Pancreas (tissue), 10 donors: ENCODE measurements around the gene UBA52. TPM values are rescaled to one million over a fixed set of nuclear protein-coding genes. Genes with fewer than 3 reads are reported as not detected.

Experiments
- ATAC-seq, 4 donors: fragments of 200-7000 bp; cut with Tn5 transposase; one replicate each; pipeline versions ENCODE4 v1.8.0 to v1.9.1; 2020; ENCODE audit warnings: mild to moderate bottlenecking in 4 of 4, moderate library complexity in 4 of 4
- DNase-seq, 6 donors: peaks; one replicate each; pipeline ENCODE4 v3.0.0-alpha.2; 2020
- FAIRE-seq: peaks from 2 replicates; lab custom pipeline; 2012; peaks lifted over from hg19 to GRCh38; lab: Jason Lieb, UNC
- H3K27ac ChIP-seq, 4 donors: fragments of 200-600 bp; sonication (generic); 1 replicate in 3 of 4; 2 replicates in 1 of 4; pipeline versions ENCODE4 v1.5.0 to v1.8.0; 2020
- H3K27me3 ChIP-seq, 4 donors: fragments of 200-600 bp; one replicate each; pipeline ENCODE4 v1.8.0; 2021
- H3K36me3 ChIP-seq, 3 donors: fragments of 200-600 bp; sonication (generic) in 1 of 3; one replicate each; pipeline versions ENCODE4 v1.5.0 to v1.8.0; 2020 to 2021
- H3K4me1 ChIP-seq, 3 donors: fragments of 200-600 bp; one replicate each; pipeline ENCODE4 v1.8.0; 2021
- H3K4me3 ChIP-seq, 4 donors: fragments of 200-600 bp; sonication (generic) in 2 of 4; one replicate each; pipeline versions ENCODE4 v1.5.0 to v1.8.0; 2020 to 2021
- H3K9me3 ChIP-seq, 4 donors: fragments of 200-600 bp; one replicate each; pipeline ENCODE4 v1.8.0; 2021
- WGBS, 2 donors: extraction: QIAGEN DNeasy Blood & Tissue Kit; methylation state at CpG; one replicate each; pipeline ENCODE4 v1.1.7; 2013; 5-methylcytosine and 5-hydroxymethylcytosine counted together
- intact Hi-C, 3 donors: fragments of 100-400 bp; cut with DNase I; formaldehyde crosslinking; loops; one replicate each; pipeline versions ENCODE4 v1.11.1 to v1.14.2; 2022
- polyA plus RNA-seq, 2 donors: library from polyadenylated mRNA; stranded (reverse); fragments of 200-250 nt; gene quantifications; one replicate each; pipeline ENCODE4 v1.2.3, GENCODE V29; 2013
- total RNA-seq, 6 donors: library from RNA; stranded (reverse); fragmentation: NEBNext Ultra II Directional in 4 of 6; extraction: Animal tissue kit (Norgen Biotek cat#: 25700) in 4 of 6; gene quantifications; one replicate each; pipeline versions ENCODE4 v1.2.1 to v1.2.4, GENCODE V29; 2021 to 2023
- TF ChIP-seq, protein P1 (sequence below), 4 donors: fragments of 200-600 bp; sonication (generic) in 3 of 4; IDR thresholded peaks; one replicate each; pipeline versions ENCODE4 v1.5.0 to v1.8.0; 2021; ENCODE audit warnings: antibody characterized with exemption in 4 of 4
- donor health status: healthy with polysubstance abuse.
- donor health status: DM: no; HTN: no; CAD: no; lungs with moderate emphysema.
- donor health status: DM: no; HTN: no; CAD: no.
- donor health status: control.
- donor health status: control.
- donor health status: Bipolar disorder and iron deficiency.
- donor health status: DM: yes; HTN: yes; CAD: no.
- donor health status: DM: no; HTN: no; CAD: no.
- donor health status: DM: no; HTN: no; CAD: no.
- donor health status: DM: yes; HTN: yes; CAD: no.

Gene UBA52
- total and polyA plus RNA-seq, 8 donors: 402 to 838 (median 674) TPM

DNA sequence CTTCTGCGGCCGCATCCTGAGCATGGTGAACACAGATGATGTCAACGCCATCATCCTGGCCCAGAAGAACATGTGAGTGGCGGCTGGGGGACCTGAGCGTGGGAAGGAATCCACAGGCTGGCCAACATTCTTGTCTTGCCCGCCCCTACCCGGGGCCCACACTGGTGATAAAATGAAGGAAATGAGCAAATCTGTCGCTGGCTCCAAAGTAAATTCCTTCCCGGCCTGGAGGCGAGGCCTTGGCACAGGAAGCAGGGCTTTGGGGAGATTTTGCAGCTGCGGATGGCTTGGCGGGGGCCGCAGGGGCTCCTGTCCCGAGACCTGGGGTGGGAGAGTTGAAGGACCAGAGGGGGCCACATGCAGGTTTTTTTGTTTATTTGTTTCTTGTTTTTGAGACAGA, 9.6 kb upstream of the UBA52 start:
- no peak for FAIRE-seq
- WGBS, 2 donors: 78 to 88% methylated on average over 14 of the region's 14 CpGs
- no peak for DNase-seq

GRCh38 chr19:18566953-18567352, 4.7 kb upstream of the UBA52 start:
- Histone ChIP-seq H3K36me3 (peaks cover 0 to 54% (median 19%) of the 10 kb centered on the region in 3 donors), H3K4me3 (no peak overlapping the region), H3K27ac (no peak overlapping the region), H3K9me3 (no peaks in the 10 kb centered on the region), H3K27me3 (no peaks in the 10 kb centered on the region), H3K4me1 (no peaks in the 10 kb centered on the region)
- 90 to 93% methylated on average over 8 of the region's 8 CpGs for WGBS, 2 donors
- TF ChIP-seq, protein P1, sequence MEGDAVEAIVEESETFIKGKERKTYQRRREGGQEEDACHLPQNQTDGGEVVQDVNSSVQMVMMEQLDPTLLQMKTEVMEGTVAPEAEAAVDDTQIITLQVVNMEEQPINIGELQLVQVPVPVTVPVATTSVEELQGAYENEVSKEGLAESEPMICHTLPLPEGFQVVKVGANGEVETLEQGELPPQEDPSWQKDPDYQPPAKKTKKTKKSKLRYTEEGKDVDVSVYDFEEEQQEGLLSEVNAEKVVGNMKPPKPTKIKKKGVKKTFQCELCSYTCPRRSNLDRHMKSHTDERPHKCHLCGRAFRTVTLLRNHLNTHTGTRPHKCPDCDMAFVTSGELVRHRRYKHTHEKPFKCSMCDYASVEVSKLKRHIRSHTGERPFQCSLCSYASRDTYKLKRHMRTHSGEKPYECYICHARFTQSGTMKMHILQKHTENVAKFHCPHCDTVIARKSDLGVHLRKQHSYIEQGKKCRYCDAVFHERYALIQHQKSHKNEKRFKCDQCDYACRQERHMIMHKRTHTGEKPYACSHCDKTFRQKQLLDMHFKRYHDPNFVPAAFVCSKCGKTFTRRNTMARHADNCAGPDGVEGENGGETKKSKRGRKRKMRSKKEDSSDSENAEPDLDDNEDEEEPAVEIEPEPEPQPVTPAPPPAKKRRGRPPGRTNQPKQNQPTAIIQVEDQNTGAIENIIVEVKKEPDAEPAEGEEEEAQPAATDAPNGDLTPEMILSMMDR (IDR thresholded peaks at IDR 0.05): no peak
- DNase-seq (no peak), ATAC-seq (no peak), FAIRE-seq (no peak)
- intact Hi-C loops: loop anchor here in 1 of 3 donors (10.0 kb wide), 1 partner anchor 92 kb away; no protein-coding TSS in a partner anchor

More for the DNA sequence above, 9.6 kb upstream of the UBA52 start:
- intact Hi-C loops: loop anchor here in 1 of 3 donors (10.0 kb wide), 1 partner anchor 87 kb away; no protein-coding TSS in a partner anchor
- no peak for ATAC-seq
- peak overlapping the region in 1 of 4 donors; percentile 29 for H3K27ac ChIP-seq
- H3K4me1 ChIP-seq: peaks cover 0 to 9% (median 6%) of the 10 kb centered on the region in 3 donors
- H3K9me3 ChIP-seq: no peaks in the 10 kb centered on the region
- no peaks in the 10 kb centered on the region for H3K27me3 ChIP-seq
- no peak overlapping the region for H3K4me3 ChIP-seq
- H3K36me3 ChIP-seq: peaks cover 0 to 34% (median 16%) of the 10 kb centered on the region in 3 donors
- TF ChIP-seq, protein P1 (IDR thresholded peaks at IDR 0.05): no peak

DNA sequence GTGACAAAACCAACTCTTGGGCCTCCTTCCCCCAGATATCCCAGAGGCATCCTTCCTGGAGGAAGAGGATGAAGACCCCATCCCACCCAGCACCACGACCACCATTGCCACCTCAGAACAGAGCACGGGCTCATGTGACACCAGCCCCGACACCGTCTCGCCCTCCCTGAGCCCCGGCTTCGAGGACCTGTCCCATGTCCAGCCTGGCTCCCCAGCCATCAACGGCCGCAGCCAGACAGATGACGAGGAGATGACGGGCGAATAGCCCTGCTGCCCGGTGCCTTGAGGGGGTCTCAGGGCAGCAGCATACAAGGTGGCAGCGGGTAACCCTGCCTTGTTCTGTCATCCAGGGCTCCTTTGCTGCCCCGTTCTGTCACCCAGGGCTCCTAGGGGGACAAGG, 3.3 kb upstream of the UBA52 start:
- no peak overlapping the region for H3K4me3 ChIP-seq
- no peak overlapping the region for H3K27ac ChIP-seq
- WGBS, 2 donors: 93 to 94% methylated on average over 15 of the region's 15 CpGs
- TF ChIP-seq, protein P1 (IDR thresholded peaks at IDR 0.05): no peak
- H3K4me1 ChIP-seq: peaks cover 9 to 10% (median 9%) of the 10 kb centered on the region in 3 donors
- FAIRE-seq: no peak
- intact Hi-C loops: loop anchor here in 1 of 3 donors (10.0 kb wide), 1 partner anchor 94 kb away; no protein-coding TSS in a partner anchor
- no peak for ATAC-seq
- no peaks in the 10 kb centered on the region for H3K27me3 ChIP-seq
- DNase-seq: peak in 1 of 6 donors; percentile 70
- H3K9me3 ChIP-seq: no peaks in the 10 kb centered on the region
- peaks cover 0 to 54% (median 19%) of the 10 kb centered on the region in 3 donors for H3K36me3 ChIP-seq

GRCh38 chr19:18574691-18575291, 3.1 kb downstream of the UBA52 start:
- intact Hi-C loops: loop anchor here in 1 of 3 donors (10.0 kb wide), 1 partner anchor 110 kb away; no protein-coding TSS in a partner anchor
- Histone ChIP-seq H3K9me3 (no peaks in the 10 kb centered on the region), H3K4me3 (no peak overlapping the region), H3K27ac (no peak overlapping the region), H3K27me3 (no peaks in the 10 kb centered on the region), H3K4me1 (peaks cover 9 to 13% (median 9%) of the 10 kb centered on the region in 3 donors), H3K36me3 (peaks cover 0 to 21% (median 16%) of the 10 kb centered on the region in 3 donors)
- TF ChIP-seq, protein P1 (IDR thresholded peaks at IDR 0.05): no peak
- DNase-seq (peak in 1 of 6 donors; percentile 63), FAIRE-seq (no peak), ATAC-seq (no peak)
- 93 to 94% methylated on average over 18 of the region's 18 CpGs for WGBS, 2 donors

- H3K9me3 ChIP-seq: no peaks in the 10 kb centered on the region
- 82 to 96% methylated on average over 8 of the region's 8 CpGs for WGBS, 2 donors
- H3K27me3 ChIP-seq: no peaks in the 10 kb centered on the region
- DNase-seq (peak in 1 of 6 donors; percentile 3), ATAC-seq (no peak), FAIRE-seq (no peak)
- H3K36me3 ChIP-seq: peaks cover 0 to 21% (median 16%) of the 10 kb centered on the region in 3 donors
- no peak overlapping the region for H3K4me3 ChIP-seq
- H3K27ac ChIP-seq: no peak overlapping the region
- intact Hi-C loops: loop anchor here in 1 of 3 donors (10.0 kb wide), 1 partner anchor 112 kb away; no protein-coding TSS in a partner anchor
- H3K4me1 ChIP-seq: peaks cover 9 to 13% (median 9%) of the 10 kb centered on the region in 3 donors
- TF ChIP-seq, protein P1 (IDR thresholded peaks at IDR 0.05): no peak
Measured at GRCh38 chr19:18576383-18576782, 4.7 kb downstream of the UBA52 start.
